Endothelial cell of umbilical vein (primary cell): ENCODE results near the gene KANSL1. TPM values are rescaled to one million over a fixed set of nuclear protein-coding genes. Genes with fewer than 3 reads are reported as not detected.

ENCODE experiments used
- BruUV-seq: library from RNA; stranded (reverse); fragments of 400-500 nt; replicated peaks from 2 replicates; lab custom pipeline; 2021; lab: Mats Ljungman, UMichigan
- CTCF ChIA-PET: fragments of 300-600, 350-600 bp; sonication (Branson Sonifier 250); formaldehyde crosslinking; loops from one replicate; lab custom pipeline; 2021; ENCODE audit warnings: antibody characterized with exemption, inconsistent platforms; lab: Charles Lee
- POLR2A ChIA-PET: fragments of 300-600, 350-600 bp; sonication (Branson Sonifier 250); formaldehyde crosslinking; loops from one replicate; lab custom pipeline; 2021; ENCODE audit warnings: antibody characterized with exemption, inconsistent platforms; lab: Charles Lee
- DNase-seq: peaks from one replicate; pipeline ENCODE4 v3.0.0-alpha.2; 2011; ENCODE audit warnings: low read depth, low spot score
- FAIRE-seq: peaks from 2 replicates; lab custom pipeline; 2011; peaks lifted over from hg19 to GRCh38; lab: Jason Lieb, UNC
- H2AFZ ChIP-seq: 2 replicates; pipeline ENCODE4 v1.6.0; 2012; ENCODE audit warnings: low read depth, low read length, control low read depth, inconsistent platforms
- H3K27ac ChIP-seq: 2 replicates; pipeline ENCODE4 v1.5.1; 2011; ENCODE audit warnings: low read depth, mild to moderate bottlenecking, control low read depth, low read length, moderate library complexity; ENCODE audit not compliant: insufficient read depth
- H3K27me3 ChIP-seq, 2 experiments: 2 replicates each; pipeline versions ENCODE4 v1.6.0 to v1.6.1; 2011; ENCODE audit warnings: low read length in 2 of 2, mixed read lengths in 1 of 2; ENCODE audit not compliant: control insufficient read depth in 2 of 2, insufficient read depth in 2 of 2
- H3K36me3 ChIP-seq, 2 experiments: 2 replicates in 1 of 2; 3 replicates in 1 of 2; pipeline ENCODE4 v1.5.1; 2011; ENCODE audit warnings: low read length in 2 of 2, mild to moderate bottlenecking in 1 of 2, moderate library complexity in 1 of 2; ENCODE audit not compliant: control insufficient read depth in 2 of 2, insufficient read depth in 2 of 2; ENCODE audit errors: extremely low read depth in 1 of 2
- H3K4me1 ChIP-seq: 3 replicates; pipeline ENCODE4 v1.5.1; 2011; ENCODE audit warnings: mild to moderate bottlenecking, low read length; ENCODE audit not compliant: control insufficient read depth, insufficient read depth; ENCODE audit errors: extremely low read depth
- H3K4me2 ChIP-seq: 2 replicates; pipeline ENCODE4 v1.6.1; 2011; ENCODE audit warnings: low read length, control low read depth, mixed read lengths; ENCODE audit not compliant: insufficient read depth
- H3K4me3 ChIP-seq, 3 experiments: fragments of 200-600 bp in 1 of 3; sonication (generic), shearing (Covaris generic) in 1 of 3; replicated peaks in 1 of 3; 2 replicates each; pipeline ENCODE4 v1.5.1; 2011 to 2016; ENCODE audit warnings: control low read depth in 3 of 3, low read length in 3 of 3, mild to moderate bottlenecking in 2 of 3, inconsistent platforms in 1 of 3, low read depth in 1 of 3, moderate library complexity in 1 of 3; ENCODE audit not compliant: insufficient read depth in 1 of 3
- H3K79me2 ChIP-seq: 2 replicates; pipeline ENCODE4 v1.6.0; 2012; ENCODE audit warnings: low read length, inconsistent platforms; ENCODE audit not compliant: control insufficient read depth, insufficient read depth
- H3K9ac ChIP-seq: replicated peaks from 2 replicates; pipeline ENCODE3; 2011; ENCODE audit warnings: low read length, control low read depth; ENCODE audit not compliant: insufficient read depth; ENCODE audit errors: extremely low read depth
- H3K9me1 ChIP-seq: replicated peaks from 3 replicates; pipeline ENCODE4 v1.6.0; 2011; ENCODE audit warnings: mild to moderate bottlenecking, low read length; ENCODE audit not compliant: control insufficient read depth, insufficient read depth; ENCODE audit errors: extremely low read depth
- H3K9me3 ChIP-seq: replicated peaks from 2 replicates; pipeline ENCODE4 v1.5.1; 2012; ENCODE audit warnings: low read length, inconsistent platforms; ENCODE audit not compliant: control insufficient read depth, insufficient read depth
- H4K20me1 ChIP-seq: replicated peaks from 2 replicates; pipeline ENCODE3; 2011; ENCODE audit warnings: mild to moderate bottlenecking, low read length; ENCODE audit not compliant: control insufficient read depth, insufficient read depth; ENCODE audit errors: extremely low read depth
- EZH2 ChIP-seq: IDR thresholded peaks from 2 replicates; pipeline ENCODE4 v1.6.1; 2012; ENCODE audit warnings: borderline replicate concordance, low read depth, mild to moderate bottlenecking, moderate library complexity, low read length, inconsistent platforms; ENCODE audit not compliant: severe bottlenecking
- FOS ChIP-seq: IDR thresholded peaks from 2 replicates; pipeline ENCODE4 v1.6.1; 2011; ENCODE audit warnings: mild to moderate bottlenecking, low read length, moderate library complexity, borderline replicate concordance; ENCODE audit not compliant: insufficient read depth
- JUN ChIP-seq: IDR thresholded peaks from 2 replicates; pipeline ENCODE4 v1.6.1; 2011; ENCODE audit warnings: borderline replicate concordance, low read depth; ENCODE audit not compliant: insufficient read length, insufficient read depth
- MYC ChIP-seq: IDR thresholded peaks from one replicate; pipeline ENCODE4 v1.6.1; 2011; ENCODE audit warnings: mild to moderate bottlenecking, low read depth, low read length
- POLR2AphosphoS5 ChIP-seq: IDR thresholded peaks from 2 replicates; pipeline ENCODE4 v1.6.1; 2012; ENCODE audit warnings: low read depth, mild to moderate bottlenecking, control low read depth, low read length, moderate library complexity; ENCODE audit not compliant: insufficient read depth
- dilution Hi-C: fragments of 300-500 bp; cut with MboI; formaldehyde crosslinking; loops from one replicate; pipeline ENCODE4 v1.15.0; 2019; ENCODE audit warnings: low sequenced_read_pairs; ENCODE audit not compliant: extremely low pct_ligation_motif_present
- intact Hi-C: fragments of 100-400 bp; cut with micrococcal nuclease; formaldehyde crosslinking; loops from one replicate; pipeline ENCODE4 v1.10.0; 2022
- polyA plus RNA-seq, 4 experiments: library from polyadenylated mRNA; depleted of rRNA in 3 of 4; stranded (reverse) in 3 of 4; unstranded in 1 of 4; fragments of >200 nt; gene quantifications; 2 replicates each; pipeline versions ENCODE4 v1.2.1 to v1.2.3, GENCODE V29; 2011 to 2012; ENCODE audit warnings: missing spikeins in 1 of 4
- total RNA-seq: library from RNA; stranded (reverse); gene quantifications from 2 replicates; pipeline ENCODE4 v1.2.3, GENCODE V29; 2021
- TF ChIP-seq, protein P1 (sequence below), 2 donors: IDR thresholded peaks; 1 replicate in 1 of 2; 2 replicates in 1 of 2; pipeline ENCODE4 v1.5.1; 2011; ENCODE audit warnings: low read length in 2 of 2, mild to moderate bottlenecking in 2 of 2, moderate library complexity in 2 of 2, control low read depth in 1 of 2, inconsistent platforms in 1 of 2, low read depth in 1 of 2; ENCODE audit not compliant: insufficient read depth in 1 of 2; ENCODE audit errors: extremely low read depth in 1 of 2

KANSL1 gene
- total and polyA plus RNA-seq, 2 donors (not counting 3 experiments of a cell fraction or from before 2014, with no cell fraction given) = 29.1 to 74.0 TPM

DNA sequence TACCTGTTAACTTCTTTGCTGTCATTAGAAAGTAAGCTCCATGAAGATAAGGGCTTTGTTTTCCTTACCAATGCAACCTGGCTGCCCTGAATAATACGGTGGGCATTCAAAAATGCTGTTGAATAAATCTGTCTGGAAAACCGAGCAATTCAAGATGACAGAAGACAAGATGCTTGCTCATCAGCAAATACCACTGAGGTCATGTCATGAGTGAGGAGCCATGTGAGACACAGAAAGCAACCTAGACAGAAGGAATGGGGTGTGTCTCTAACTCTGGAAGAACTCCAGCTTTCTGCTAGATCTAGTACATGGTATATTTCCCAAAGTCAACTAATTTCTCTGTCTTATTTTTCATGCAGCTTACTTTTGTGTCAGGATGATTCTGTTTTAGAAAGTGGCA lies 130.0 kb downstream of the KANSL1 start:
- H3K9ac ChIP-seq = no peak overlapping the region
- DNase-seq (no peak), FAIRE-seq (no peak)
- no peak overlapping the region for H3K4me2 ChIP-seq
- H3K79me2 ChIP-seq = peaks cover 20% of the 10 kb centered on the region
- peaks cover 12 to 14% of the 10 kb centered on the region in 2 experiments for H3K36me3 ChIP-seq
- no TSS peak for BruUV-seq
- H3K9me1 ChIP-seq = no peaks in the 10 kb centered on the region
- H4K20me1 ChIP-seq = peaks cover 3% of the 10 kb centered on the region
- H3K4me3 ChIP-seq = no peak overlapping the region
- no peak overlapping the region for H3K27ac ChIP-seq
- TF ChIP-seq, protein P1, sequence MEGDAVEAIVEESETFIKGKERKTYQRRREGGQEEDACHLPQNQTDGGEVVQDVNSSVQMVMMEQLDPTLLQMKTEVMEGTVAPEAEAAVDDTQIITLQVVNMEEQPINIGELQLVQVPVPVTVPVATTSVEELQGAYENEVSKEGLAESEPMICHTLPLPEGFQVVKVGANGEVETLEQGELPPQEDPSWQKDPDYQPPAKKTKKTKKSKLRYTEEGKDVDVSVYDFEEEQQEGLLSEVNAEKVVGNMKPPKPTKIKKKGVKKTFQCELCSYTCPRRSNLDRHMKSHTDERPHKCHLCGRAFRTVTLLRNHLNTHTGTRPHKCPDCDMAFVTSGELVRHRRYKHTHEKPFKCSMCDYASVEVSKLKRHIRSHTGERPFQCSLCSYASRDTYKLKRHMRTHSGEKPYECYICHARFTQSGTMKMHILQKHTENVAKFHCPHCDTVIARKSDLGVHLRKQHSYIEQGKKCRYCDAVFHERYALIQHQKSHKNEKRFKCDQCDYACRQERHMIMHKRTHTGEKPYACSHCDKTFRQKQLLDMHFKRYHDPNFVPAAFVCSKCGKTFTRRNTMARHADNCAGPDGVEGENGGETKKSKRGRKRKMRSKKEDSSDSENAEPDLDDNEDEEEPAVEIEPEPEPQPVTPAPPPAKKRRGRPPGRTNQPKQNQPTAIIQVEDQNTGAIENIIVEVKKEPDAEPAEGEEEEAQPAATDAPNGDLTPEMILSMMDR (IDR thresholded peaks at IDR 0.05; ENCODE audit: extremely low read depth in 1 of 2, insufficient read depth in 1 of 2, low read depth in 1 of 2, low read length in 2 of 2) = no peak
- no peak for TF ChIP-seq EZH2
- TF ChIP-seq MYC = no peak
- TF ChIP-seq POLR2AphosphoS5 = no peak
- TF ChIP-seq JUN = no peak
- no peak for TF ChIP-seq FOS
- no peaks in the 10 kb centered on the region for H3K27me3 ChIP-seq
- POLR2A ChIA-PET = interaction anchor here (0.7 kb wide), 1 partner anchor 100 kb away, joined by 10 read pairs; no protein-coding TSS in a partner anchor
- dilution Hi-C loops (no loop called here), intact Hi-C loops (no loop called here)
- H3K9me3 ChIP-seq = no peaks in the 10 kb centered on the region
- CTCF ChIA-PET = interaction anchor here (0.9 to 8.0 kb wide), 7 partner anchors 8 to 130 kb away, joined by 3 to 32 read pairs (median 6); partner anchors contain the start of gene KANSL1
- peaks cover 2% of the 10 kb centered on the region for H3K4me1 ChIP-seq
- H2AFZ ChIP-seq = no peak overlapping the region
